Gastrocnemius medialis (tissue), 4 donors: ENCODE results near the gene KLHL25. TPM values are rescaled to one million over a fixed set of nuclear protein-coding genes. Genes with fewer than 3 reads are reported as not detected.

Source experiments
- ATAC-seq, 2 donors: fragments of 150-250 bp; one replicate each; pipeline ENCODE4 v1.9.1; 2016
- DNase-seq, 2 donors: peaks; one replicate each; pipeline ENCODE4 v3.0.0-alpha.2; 2019
- H3K27ac ChIP-seq, 4 donors: fragments of 200-600 bp; sonication (generic); 1 replicate in 1 of 4; 2 replicates in 3 of 4; pipeline ENCODE4 v1.5.1; 2016 to 2018; ENCODE audit warnings: mild to moderate bottlenecking in 2 of 4, moderate library complexity in 1 of 4
- H3K27me3 ChIP-seq, 3 donors: fragments of 200-600 bp; sonication (generic) in 2 of 3; 1 replicate in 1 of 3; 2 replicates in 2 of 3; pipeline versions ENCODE4 v1.5.1 to v1.6.0; 2016 to 2019; ENCODE audit warnings: mild to moderate bottlenecking in 1 of 3, moderate library complexity in 1 of 3
- H3K36me3 ChIP-seq, 2 donors: fragments of 200-600 bp; sonication (generic) in 1 of 2; one replicate each; pipeline ENCODE4 v1.5.1; 2017 to 2018
- H3K4me1 ChIP-seq, 2 donors: fragments of 200-600 bp; sonication (generic) in 1 of 2; one replicate each; pipeline ENCODE4 v1.5.1; 2016 to 2017; ENCODE audit warnings: mild to moderate bottlenecking in 2 of 2
- H3K4me3 ChIP-seq, 4 donors: fragments of 200-600 bp; sonication (generic) in 3 of 4; 1 replicate in 1 of 4; 2 replicates in 3 of 4; pipeline ENCODE4 v1.5.1; 2016 to 2019; ENCODE audit warnings: mild to moderate bottlenecking in 2 of 4
- H3K9me3 ChIP-seq, 3 donors: fragments of 200-600 bp; sonication (generic) in 2 of 3; 1 replicate in 1 of 3; 2 replicates in 2 of 3; pipeline ENCODE4 v1.5.1; 2016 to 2019
- POLR2A ChIP-seq, 2 donors: fragments of 450-650 bp; IDR thresholded peaks; one replicate each; pipeline ENCODE4 v1.6.1; 2017; ENCODE audit warnings: antibody characterized with exemption in 2 of 2, mild to moderate bottlenecking in 2 of 2, moderate library complexity in 2 of 2
- in situ Hi-C, 4 donors: fragments of 200-750 bp; cut with MboI; loops; one replicate each; pipeline versions ENCODE4 v1.15.0 to v1.8.0; 2017; ENCODE audit warnings: low sequenced_read_pairs in 4 of 4
- intact Hi-C: fragments of 100-400 bp; cut with DNase I; formaldehyde crosslinking; loops from one replicate; pipeline ENCODE4 v1.15.1; 2023; ENCODE audit warnings: low total_unique reads
- total RNA-seq, 4 donors: library from RNA; depleted of rRNA; stranded (reverse); fragments of >200 nt; gene quantifications; one replicate each; pipeline versions ENCODE4 v1.1.0 to v1.2.3, GENCODE V29; 2016
- TF ChIP-seq, protein P1 (sequence below), 5 experiments: fragments of 450-650 bp in 3 of 5; fragments of 200-600 bp in 2 of 5; sonication (generic) in 2 of 5; IDR thresholded peaks in 4 of 5; conservative IDR thresholded peaks in 1 of 5; 1 replicate in 4 of 5; 2 replicates in 1 of 5; pipeline ENCODE4 v1.5.1; 2016 to 2019; ENCODE audit warnings: antibody characterized with exemption in 5 of 5, mild to moderate bottlenecking in 3 of 5, moderate library complexity in 3 of 5

KLHL25 gene
- total RNA-seq, 4 donors from 2014 or later: 4.8 to 7.0 (median 6.8) TPM

DNA sequence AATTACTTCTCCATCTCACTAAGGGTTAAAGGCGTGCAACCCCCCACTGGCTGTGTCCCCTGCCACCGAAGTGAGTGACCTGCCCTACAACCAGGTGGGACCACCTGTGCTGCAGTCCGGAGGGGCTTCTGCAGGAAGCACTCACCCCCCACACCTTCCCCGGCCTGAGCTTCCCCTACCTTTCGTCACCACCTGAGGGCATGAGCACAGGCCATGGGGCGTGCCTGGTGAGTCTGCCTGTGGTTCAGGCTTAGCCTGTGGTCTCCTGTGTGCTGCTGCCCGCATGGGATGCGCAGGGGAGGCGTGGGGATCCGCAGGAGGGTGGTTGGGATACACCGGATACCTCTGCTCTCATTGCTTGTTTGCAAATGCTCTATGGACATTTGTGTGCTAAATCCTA is 46.0 kb downstream of the KLHL25 start:
- intact Hi-C loops: no loop called here

DNA sequence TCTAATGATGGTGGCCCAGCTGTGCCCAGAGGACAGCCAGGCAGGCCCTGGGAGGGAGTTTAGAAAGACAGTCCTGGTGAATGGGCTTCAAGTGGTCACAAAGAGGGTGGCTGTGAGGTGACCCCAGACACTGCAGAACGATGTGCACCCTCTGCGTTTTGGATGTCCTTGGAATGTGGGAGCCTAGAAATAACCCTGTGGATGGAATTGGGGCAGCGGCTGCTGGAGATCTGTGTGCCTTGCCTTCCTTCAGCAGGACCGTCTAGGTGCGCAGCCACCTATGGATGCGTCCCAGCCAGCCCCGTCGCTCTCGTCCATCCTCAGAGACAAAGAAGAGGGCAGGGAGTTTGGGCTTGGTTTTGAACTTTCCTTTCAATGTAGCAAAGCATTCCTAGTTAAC is 46.5 kb downstream of the KLHL25 start:
- no peak for ATAC-seq
- in situ Hi-C loops (no loop called here), intact Hi-C loops (no loop called here)
- peaks cover 0 to 56% of the 10 kb centered on the region in 2 donors for H3K36me3 ChIP-seq
- H3K27ac ChIP-seq: peak overlapping the region; percentile 1 to 81 (median 52)
- H3K4me1 ChIP-seq: peaks cover 32 to 34% of the 10 kb centered on the region in 2 donors
- no peak overlapping the region for H3K4me3 ChIP-seq
- no peaks in the 10 kb centered on the region for H3K9me3 ChIP-seq
- no peak for TF ChIP-seq POLR2A (IDR thresholded peaks at IDR 0.05)
- TF ChIP-seq, protein P1, sequence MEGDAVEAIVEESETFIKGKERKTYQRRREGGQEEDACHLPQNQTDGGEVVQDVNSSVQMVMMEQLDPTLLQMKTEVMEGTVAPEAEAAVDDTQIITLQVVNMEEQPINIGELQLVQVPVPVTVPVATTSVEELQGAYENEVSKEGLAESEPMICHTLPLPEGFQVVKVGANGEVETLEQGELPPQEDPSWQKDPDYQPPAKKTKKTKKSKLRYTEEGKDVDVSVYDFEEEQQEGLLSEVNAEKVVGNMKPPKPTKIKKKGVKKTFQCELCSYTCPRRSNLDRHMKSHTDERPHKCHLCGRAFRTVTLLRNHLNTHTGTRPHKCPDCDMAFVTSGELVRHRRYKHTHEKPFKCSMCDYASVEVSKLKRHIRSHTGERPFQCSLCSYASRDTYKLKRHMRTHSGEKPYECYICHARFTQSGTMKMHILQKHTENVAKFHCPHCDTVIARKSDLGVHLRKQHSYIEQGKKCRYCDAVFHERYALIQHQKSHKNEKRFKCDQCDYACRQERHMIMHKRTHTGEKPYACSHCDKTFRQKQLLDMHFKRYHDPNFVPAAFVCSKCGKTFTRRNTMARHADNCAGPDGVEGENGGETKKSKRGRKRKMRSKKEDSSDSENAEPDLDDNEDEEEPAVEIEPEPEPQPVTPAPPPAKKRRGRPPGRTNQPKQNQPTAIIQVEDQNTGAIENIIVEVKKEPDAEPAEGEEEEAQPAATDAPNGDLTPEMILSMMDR (IDR thresholded peaks at IDR 0.05 in 4 of 5, conservative IDR thresholded peaks at IDR 0.05 in 1 of 5): no peak
- H3K27me3 ChIP-seq: no peaks in the 10 kb centered on the region
- no peak for DNase-seq

More for the DNA sequence above, 46.0 kb downstream of the KLHL25 start:
- no peak for TF ChIP-seq POLR2A (IDR thresholded peaks at IDR 0.05)
- TF ChIP-seq, protein P1 (IDR thresholded peaks at IDR 0.05 in 4 of 5, conservative IDR thresholded peaks at IDR 0.05 in 1 of 5): peak in 1 of 5 experiments; percentile 24
- Histone ChIP-seq H3K36me3 (peaks cover 0 to 50% of the 10 kb centered on the region in 2 donors), H3K9me3 (no peaks in the 10 kb centered on the region), H3K27me3 (no peaks in the 10 kb centered on the region), H3K4me3 (no peak overlapping the region), H3K27ac (peak overlapping the region in 3 of 4 donors; percentile 80 to 84 (median 81)), H3K4me1 (peaks cover 31 to 34% of the 10 kb centered on the region in 2 donors)
- ATAC-seq: no peak
- no peak for DNase-seq
- in situ Hi-C loops: no loop called here

DNA sequence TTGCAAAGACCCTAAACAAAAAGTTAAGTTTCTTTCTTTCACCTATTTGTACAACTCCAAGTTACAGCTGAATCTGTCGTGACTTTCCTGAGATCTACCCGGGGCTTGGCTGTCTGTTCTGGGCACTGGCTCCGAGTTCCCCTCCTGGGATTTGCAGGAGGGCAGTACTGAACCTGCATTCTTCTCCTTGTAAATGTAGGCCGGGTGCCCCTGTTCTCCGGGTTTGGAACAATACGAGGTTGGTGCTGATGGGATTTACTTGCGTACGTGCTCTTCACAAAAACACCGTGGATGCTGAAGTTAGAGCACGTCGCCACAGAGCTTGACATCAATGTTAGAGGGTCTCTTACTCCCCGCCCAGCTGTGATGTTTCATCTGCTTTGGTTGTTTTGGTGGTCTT is 48.1 kb downstream of the KLHL25 start:
- no peak overlapping the region for H3K27ac ChIP-seq
- no peak overlapping the region for H3K4me3 ChIP-seq
- H3K27me3 ChIP-seq: no peaks in the 10 kb centered on the region
- ATAC-seq (no peak), DNase-seq (no peak)
- no peaks in the 10 kb centered on the region for H3K9me3 ChIP-seq
- peaks cover 0 to 70% of the 10 kb centered on the region in 2 donors for H3K36me3 ChIP-seq
- no peak for TF ChIP-seq POLR2A (IDR thresholded peaks at IDR 0.05)
- TF ChIP-seq, protein P1 (IDR thresholded peaks at IDR 0.05 in 4 of 5, conservative IDR thresholded peaks at IDR 0.05 in 1 of 5): no peak
- in situ Hi-C loops: no loop called here
- H3K4me1 ChIP-seq: peaks cover 30 to 45% of the 10 kb centered on the region in 2 donors
- intact Hi-C loops: no loop called here

DNA sequence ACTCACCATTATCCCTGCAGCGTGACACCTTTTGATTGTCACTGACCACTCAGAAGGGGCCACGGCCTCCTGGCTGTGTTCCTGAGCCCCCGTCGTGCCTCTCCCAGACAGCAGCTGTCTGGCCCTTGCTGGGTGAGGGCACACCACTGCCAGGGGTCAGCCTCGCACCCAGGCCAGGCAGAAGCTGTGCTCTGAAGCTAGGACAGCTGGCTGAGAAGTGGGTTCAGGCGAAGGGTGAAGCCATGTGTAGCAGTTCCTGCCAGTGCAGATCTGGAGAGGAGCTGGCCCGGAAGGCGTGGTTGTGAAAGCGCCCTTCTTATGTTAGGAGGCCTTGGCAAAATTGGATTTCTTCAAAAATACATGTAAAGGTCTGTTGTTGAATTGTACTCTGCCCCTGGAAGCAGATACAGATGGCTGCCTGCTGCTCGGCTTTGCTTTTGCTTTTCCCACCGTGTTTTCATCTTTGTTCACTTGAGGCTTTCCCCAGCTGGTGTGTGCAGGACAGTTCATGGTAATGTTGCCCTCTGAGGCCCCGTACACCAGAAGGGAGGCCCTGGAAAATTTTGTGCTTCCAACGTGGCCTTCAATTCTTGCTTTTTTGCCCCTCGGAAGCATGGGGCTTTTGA is 49.1 kb downstream of the KLHL25 start:
- H3K27ac ChIP-seq: peak overlapping the region in 2 of 4 donors; percentile 1 to 16
- no peak overlapping the region for H3K4me3 ChIP-seq
- no peak for TF ChIP-seq POLR2A (IDR thresholded peaks at IDR 0.05)
- TF ChIP-seq, protein P1 (IDR thresholded peaks at IDR 0.05 in 4 of 5, conservative IDR thresholded peaks at IDR 0.05 in 1 of 5): no peak
- peaks cover 0 to 80% of the 10 kb centered on the region in 2 donors for H3K36me3 ChIP-seq
- H3K4me1 ChIP-seq: peaks cover 27 to 43% of the 10 kb centered on the region in 2 donors
- no peaks in the 10 kb centered on the region for H3K27me3 ChIP-seq
- H3K9me3 ChIP-seq: no peaks in the 10 kb centered on the region
- in situ Hi-C loops: no loop called here
- intact Hi-C loops: loop anchor here (2.0 kb wide), 1 partner anchor 15 kb away; no protein-coding TSS in a partner anchor
- DNase-seq (no peak), ATAC-seq (no peak)
